Progenitor cell of endocrine pancreas (in vitro differentiated cells): ENCODE results near the gene MB. TPM values are rescaled to one million over a fixed set of nuclear protein-coding genes. Genes with fewer than 3 reads are reported as not detected.

ENCODE experiments used
- DNase-seq: peaks from one replicate; pipeline ENCODE4 v3.0.0; 2021; ENCODE audit warnings: low spot score; ENCODE audit not compliant: unreplicated experiment
- H3K27ac Mint-ChIP-seq: 2 replicates; pipeline ENCODE4 v1.8.0; 2021; ENCODE audit warnings: mild to moderate bottlenecking, moderate library complexity, mixed read lengths
- H3K27me3 Mint-ChIP-seq: 2 replicates; pipeline ENCODE4 v1.8.0; 2021; ENCODE audit warnings: mixed read lengths
- H3K36me3 Mint-ChIP-seq: 2 replicates; pipeline ENCODE4 v1.8.0; 2022; ENCODE audit warnings: mixed read lengths; ENCODE audit not compliant: insufficient read depth
- H3K4me1 Mint-ChIP-seq: 2 replicates; pipeline ENCODE4 v1.8.0; 2021; ENCODE audit warnings: low read depth, mixed read lengths
- H3K4me3 Mint-ChIP-seq: 2 replicates; pipeline ENCODE4 v1.8.0; 2021; ENCODE audit warnings: low read depth, mild to moderate bottlenecking, moderate library complexity, mixed read lengths
- H3K9me3 Mint-ChIP-seq: 2 replicates; pipeline ENCODE4 v1.8.0; 2021; ENCODE audit warnings: low read depth, mixed read lengths
- CTCF ChIP-seq: fragments of 200-600 bp; sonication (generic); IDR thresholded peaks from one replicate; pipeline ENCODE4 v1.5.0; 2021; ENCODE audit warnings: antibody characterized with exemption, mild to moderate bottlenecking; ENCODE audit not compliant: unreplicated experiment
- total RNA-seq: library from RNA; stranded (reverse); gene quantifications from 2 replicates; pipeline ENCODE4 v1.2.1, GENCODE V29; 2021

MB gene
- total RNA-seq, 1 donor from 2014 or later: not detected

DNA sequence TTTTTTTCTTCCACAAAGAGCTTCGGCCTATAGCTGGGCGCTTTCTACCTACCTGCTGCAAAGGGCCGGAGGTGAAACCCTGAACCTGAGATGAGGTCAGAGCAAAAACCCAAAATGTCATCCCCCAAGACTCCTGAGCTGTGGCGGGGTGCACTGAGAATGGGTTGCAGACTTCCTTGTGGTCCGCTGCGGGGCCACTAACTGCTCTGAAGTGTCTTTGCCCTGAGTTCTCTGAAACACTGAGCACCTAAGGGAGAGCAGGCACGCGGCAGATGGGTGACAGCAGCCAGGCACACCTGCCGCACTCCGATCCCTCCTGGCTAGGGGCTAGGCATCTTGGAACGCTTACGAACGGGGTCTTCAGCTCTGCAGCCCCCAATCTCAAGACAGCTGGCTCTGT is 47.2 kb downstream of the MB start:
- DNase-seq: no peak
- peaks cover 7% of the 10 kb centered on the region for H3K4me1 Mint-ChIP-seq
- peaks cover 15% of the 10 kb centered on the region for H3K27me3 Mint-ChIP-seq
- TF ChIP-seq CTCF: no peak
- no peaks in the 10 kb centered on the region for H3K36me3 Mint-ChIP-seq
- H3K4me3 Mint-ChIP-seq: no peak overlapping the region
- no peak overlapping the region for H3K27ac Mint-ChIP-seq
- H3K9me3 Mint-ChIP-seq: no peaks in the 10 kb centered on the region

- Mint-ChIP-seq H3K36me3 (no peaks in the 10 kb centered on the region), H3K4me3 (no peak overlapping the region), H3K4me1 (peaks cover 7% of the 10 kb centered on the region), H3K27me3 (peaks cover 19% of the 10 kb centered on the region), H3K27ac (peak overlapping the region; percentile 29), H3K9me3 (no peaks in the 10 kb centered on the region)
- DNase-seq: no peak
- no peak for TF ChIP-seq CTCF
Observed at GRCh38 chr22:35568751-35569739, 48.1 kb downstream of the MB start.

GRCh38 chr22:35567351-35568141 is 49.6 kb downstream of the MB start:
- Mint-ChIP-seq H3K9me3 (no peaks in the 10 kb centered on the region), H3K4me1 (peaks cover 7% of the 10 kb centered on the region), H3K36me3 (no peaks in the 10 kb centered on the region), H3K27me3 (peaks cover 27% of the 10 kb centered on the region), H3K4me3 (no peak overlapping the region), H3K27ac (no peak overlapping the region)
- no peak for DNase-seq
- TF ChIP-seq CTCF: no peak

GRCh38 chr22:35564975-35565867 is 51.9 kb downstream of the MB start:
- no peak for TF ChIP-seq CTCF
- no peak for DNase-seq
- Mint-ChIP-seq H3K27ac (no peak overlapping the region), H3K27me3 (peaks cover 38% of the 10 kb centered on the region), H3K4me1 (peaks cover 7% of the 10 kb centered on the region), H3K4me3 (no peak overlapping the region), H3K9me3 (no peaks in the 10 kb centered on the region), H3K36me3 (no peaks in the 10 kb centered on the region)

- H3K4me1 Mint-ChIP-seq: no peaks in the 10 kb centered on the region
- no peak overlapping the region for H3K27ac Mint-ChIP-seq
- no peak overlapping the region for H3K4me3 Mint-ChIP-seq
- no peaks in the 10 kb centered on the region for H3K9me3 Mint-ChIP-seq
- peaks cover 39% of the 10 kb centered on the region for H3K27me3 Mint-ChIP-seq
- no peak for DNase-seq
- no peak for TF ChIP-seq CTCF
- H3K36me3 Mint-ChIP-seq: no peaks in the 10 kb centered on the region
Observed at GRCh38 chr22:35563211-35563610, 53.9 kb downstream of the MB start.
